NCI-H446 treated with DMSO at 0.1 percent for 48 hours (cell line): Measurements from ENCODE around the gene VKORC1L1.
"Not testable (repeated sequence)": the region's sequence is repeated elsewhere in the genome, so short reads cannot be mapped to it uniquely, and the experiment has no call there.

ENCODE experiments used
- DNase-seq: peaks from one replicate; lab custom pipeline; 2025; lab: John Stamatoyannopoulos, UW

Gene VKORC1L1

GRCh38 chr7:65885533-65885932 lies 12.7 kb downstream of the VKORC1L1 start:
- DNase-seq: not testable (repeated sequence)

- not testable (repeated sequence) for DNase-seq
These were observed 15.7 kb downstream of the VKORC1L1 start for GRCh38 chr7:65888434-65889156.

- DNase-seq: not testable (repeated sequence)
These were observed 16.8 kb downstream of the VKORC1L1 start for GRCh38 chr7:65889722-65890121.

- DNase-seq: no peak
These were observed 19.3 kb downstream of the VKORC1L1 start for GRCh38 chr7:65892161-65892560.

- no peak for DNase-seq
These were observed 20.0 kb downstream of the VKORC1L1 start for GRCh38 chr7:65892835-65893234.

GRCh38 chr7:65896279-65896870 lies 23.5 kb downstream of the VKORC1L1 start:
- no peak for DNase-seq

- DNase-seq: not testable (repeated sequence)
These were observed 24.4 kb downstream of the VKORC1L1 start for GRCh38 chr7:65897289-65897688.

- DNase-seq: not testable (repeated sequence)
These were observed 26.0 kb downstream of the VKORC1L1 start for GRCh38 chr7:65898677-65899447.

GRCh38 chr7:65902306-65902705 lies 29.4 kb downstream of the VKORC1L1 start:
- no peak for DNase-seq

- no peak for DNase-seq
These were observed 34.8 kb downstream of the VKORC1L1 start for GRCh38 chr7:65907501-65908198.

- DNase-seq: no peak
These were observed 37.4 kb downstream of the VKORC1L1 start for GRCh38 chr7:65910237-65910636.

- DNase-seq: no peak
These were observed 39.4 kb downstream of the VKORC1L1 start for GRCh38 chr7:65912237-65912636.

- DNase-seq: no peak
These were observed 43.2 kb downstream of the VKORC1L1 start for GRCh38 chr7:65915921-65916657.

GRCh38 chr7:65923316-65923715 lies 50.4 kb downstream of the VKORC1L1 start:
- DNase-seq: no peak

GRCh38 chr7:65924193-65924592 lies 51.3 kb downstream of the VKORC1L1 start:
- DNase-seq: no peak

GRCh38 chr7:65925040-65925439 lies 52.2 kb downstream of the VKORC1L1 start:
- DNase-seq: no peak

- DNase-seq: no peak
These were observed 53.7 kb downstream of the VKORC1L1 start for GRCh38 chr7:65926588-65926987.

- no peak for DNase-seq
These were observed 54.9 kb downstream of the VKORC1L1 start for GRCh38 chr7:65927489-65928448.

GRCh38 chr7:65931685-65932084 lies 58.8 kb downstream of the VKORC1L1 start:
- DNase-seq: no peak

GRCh38 chr7:65937296-65937695 lies 64.4 kb downstream of the VKORC1L1 start:
- DNase-seq: no peak
